ENCODE data around the gene ALG13. TPM values are rescaled to one million over a fixed set of nuclear protein-coding genes. Genes with fewer than 3 reads are reported as not detected.

ALG13 gene
- total RNA-seq (45.5 TPM), polyA plus RNA-seq (ENCODE audit: insufficient read depth, low read depth, low replicate concordance) (43.1 TPM)
- long read RNA-seq, donor 1, partial matches to known transcripts = 0 of 9 reads
- long read RNA-seq, donor 1, other reads (novel, unspliced or antisense) = 0 of 9 reads
- long read RNA-seq, donor 2, transcript ALG13-202 (4 exons, 2,770 nt) = major isoform, 7 of 15 reads
- long read RNA-seq, donor 2, partial matches to known transcripts = 0 of 15 reads
- long read RNA-seq, donor 2, other reads (novel, unspliced or antisense) = 0 of 15 reads
- long read RNA-seq, donor 3, full-length matches to known transcripts = 15 of 30 reads
- long read RNA-seq, donor 3, partial matches to known transcripts = 15 of 30 reads
- long read RNA-seq, donor 3, other reads (novel, unspliced or antisense) = 0 of 30 reads
- long read RNA-seq, donor 4, partial matches to known transcripts = 0 of 7 reads
- long read RNA-seq, donor 4, other reads (novel, unspliced or antisense) = 0 of 7 reads
- long read RNA-seq, donor 5, full-length matches to known transcripts = 1 of 1 reads
- long read RNA-seq, donor 5, partial matches to known transcripts = 0 of 1 reads
- long read RNA-seq, donor 5, other reads (novel, unspliced or antisense) = 0 of 1 reads
- long read RNA-seq, donor 6, transcript ALG13-202 (4 exons, 2,770 nt) = major isoform, 15 of 19 reads
- long read RNA-seq, donor 6, partial matches to known transcripts = 0 of 19 reads
- long read RNA-seq, donor 6, other reads (novel, unspliced or antisense) = 0 of 19 reads
- long read RNA-seq, donor 7, partial matches to known transcripts = 1 of 7 reads
- long read RNA-seq, donor 7, other reads (novel, unspliced or antisense) = 2 of 7 reads
- long read RNA-seq, donor 8, transcript ALG13-202 (4 exons, 2,770 nt) = major isoform, 9 of 16 reads
- long read RNA-seq, donor 8, partial matches to known transcripts = 0 of 16 reads
- long read RNA-seq, donor 8, other reads (novel, unspliced or antisense) = 0 of 16 reads
- long read RNA-seq, donor 9, full-length matches to known transcripts = 7 of 7 reads
- long read RNA-seq, donor 9, partial matches to known transcripts = 0 of 7 reads
- long read RNA-seq, donor 9, other reads (novel, unspliced or antisense) = 0 of 7 reads
- long read RNA-seq, donor 10, full-length matches to known transcripts = 15 of 37 reads
- long read RNA-seq, donor 10, partial matches to known transcripts = 22 of 37 reads
- long read RNA-seq, donor 10, other reads (novel, unspliced or antisense) = 0 of 37 reads

- FAIRE-seq = no peak
- peak within 1 kb of the TSS; percentile 70 to 85 (median 74) for H3K4me3 ChIP-seq (ENCODE audit: low read length in 3 of 3)
- peak within 1 kb of the TSS; percentile 55 to 89 (median 57) for H3K9ac ChIP-seq (ENCODE audit: low read length in 3 of 3)
- TF ChIP-seq CTCF (IDR thresholded peaks at IDR 0.05; ENCODE audit: borderline replicate concordance, extremely low read depth, insufficient read depth) = peak; percentile 53
- peaks cover 3 to 5% (median 3%) of the 10 kb centered on the region in 3 donors for H3K36me3 ChIP-seq (ENCODE audit: control insufficient read depth in 2 of 3, insufficient read depth in 3 of 3, low read length in 3 of 3)
- no peaks in the 10 kb centered on the region for H3K4me1 ChIP-seq (ENCODE audit: control insufficient read depth in 2 of 3, insufficient read depth in 2 of 3, low read depth in 1 of 3, low read length in 3 of 3)
- H3K27ac ChIP-seq (ENCODE audit: low read depth in 2 of 2, low read length in 2 of 2) = peak within 1 kb of the TSS; percentile 95 to 96
- DNase-seq = peak; percentile 87 to 95 (median 92)
- H3K9me3 ChIP-seq (ENCODE audit: control insufficient read depth in 2 of 3, insufficient read depth in 1 of 3, low read length in 3 of 3) = no peaks in the 10 kb centered on the region
- intact Hi-C loops (cut with DNase I) = no loop called here
- H3K27me3 ChIP-seq (ENCODE audit: control insufficient read depth, insufficient read depth, low read length) = peaks cover 2% of the 10 kb centered on the region
Observed at GRCh38 chrX:111680988-111681779, at the start of gene ALG13. TSS of gene ALG13 (plus strand) at chrX:111681170. CDS start at chrX:111681219, 49 bp downstream.

GRCh38 chrX:111634823-111635729 is 45.9 kb upstream of the ALG13 start:
- FAIRE-seq (no peak), DNase-seq (no peak)
- intact Hi-C loops (cut with DNase I) = no loop called here

More at GRCh38 chrX:111634823-111635729, 45.9 kb upstream of the ALG13 start:
- Histone ChIP-seq H3K27ac (ENCODE audit: low read depth in 2 of 2, low read length in 2 of 2) (no peak overlapping the region), H3K4me3 (ENCODE audit: low read length in 3 of 3) (no peak overlapping the region), H3K4me1 (ENCODE audit: control insufficient read depth in 2 of 3, insufficient read depth in 2 of 3, low read depth in 1 of 3, low read length in 3 of 3) (no peaks in the 10 kb centered on the region), H3K9me3 (ENCODE audit: control insufficient read depth in 2 of 3, insufficient read depth in 1 of 3, low read length in 3 of 3) (no peaks in the 10 kb centered on the region), H3K36me3 (ENCODE audit: control insufficient read depth in 2 of 3, insufficient read depth in 3 of 3, low read length in 3 of 3) (no peaks in the 10 kb centered on the region), H3K9ac (ENCODE audit: low read length in 3 of 3) (no peak overlapping the region), H3K27me3 (ENCODE audit: control insufficient read depth, insufficient read depth, low read length) (no peaks in the 10 kb centered on the region)
- no peak for TF ChIP-seq CTCF (IDR thresholded peaks at IDR 0.05; ENCODE audit: borderline replicate concordance, extremely low read depth, insufficient read depth)
